IPS-20b (cell line): ENCODE results near the gene MCF2L2.
"Not testable (repeated sequence)": the region's sequence is repeated elsewhere in the genome, so short reads cannot be mapped to it uniquely, and the experiment has no call there.

ENCODE experiments used
- H3K27ac ChIP-seq: one replicate; pipeline ENCODE4 v1.5.1; 2013; ENCODE audit warnings: low read length
- H3K27me3 ChIP-seq: 2 replicates; pipeline ENCODE4 v1.6.1; 2013; ENCODE audit warnings: mild to moderate bottlenecking, low read length, inconsistent platforms; ENCODE audit not compliant: insufficient read depth
- H3K36me3 ChIP-seq: 2 replicates; pipeline ENCODE4 v1.6.1; 2013; ENCODE audit warnings: low read depth, mild to moderate bottlenecking, inconsistent platforms, low read length, moderate library complexity; ENCODE audit not compliant: insufficient read depth
- H3K4me1 ChIP-seq: 2 replicates; pipeline ENCODE4 v1.6.1; 2013; ENCODE audit warnings: mild to moderate bottlenecking, control low read depth, inconsistent platforms, low read length, moderate library complexity; ENCODE audit not compliant: insufficient read depth
- H3K4me3 ChIP-seq: 2 replicates; pipeline ENCODE4 v1.5.1; 2013; ENCODE audit warnings: mild to moderate bottlenecking, low read length, inconsistent platforms
- H3K9ac ChIP-seq: 2 replicates; pipeline ENCODE4 v1.6.1; 2013; ENCODE audit warnings: low read depth, mild to moderate bottlenecking, inconsistent platforms, low read length, moderate library complexity
- H3K9me3 ChIP-seq: 2 replicates; pipeline ENCODE4 v1.6.1; 2013; ENCODE audit warnings: mild to moderate bottlenecking, low read depth, low read length, inconsistent platforms; ENCODE audit not compliant: insufficient read depth

The MCF2L2 gene

DNA sequence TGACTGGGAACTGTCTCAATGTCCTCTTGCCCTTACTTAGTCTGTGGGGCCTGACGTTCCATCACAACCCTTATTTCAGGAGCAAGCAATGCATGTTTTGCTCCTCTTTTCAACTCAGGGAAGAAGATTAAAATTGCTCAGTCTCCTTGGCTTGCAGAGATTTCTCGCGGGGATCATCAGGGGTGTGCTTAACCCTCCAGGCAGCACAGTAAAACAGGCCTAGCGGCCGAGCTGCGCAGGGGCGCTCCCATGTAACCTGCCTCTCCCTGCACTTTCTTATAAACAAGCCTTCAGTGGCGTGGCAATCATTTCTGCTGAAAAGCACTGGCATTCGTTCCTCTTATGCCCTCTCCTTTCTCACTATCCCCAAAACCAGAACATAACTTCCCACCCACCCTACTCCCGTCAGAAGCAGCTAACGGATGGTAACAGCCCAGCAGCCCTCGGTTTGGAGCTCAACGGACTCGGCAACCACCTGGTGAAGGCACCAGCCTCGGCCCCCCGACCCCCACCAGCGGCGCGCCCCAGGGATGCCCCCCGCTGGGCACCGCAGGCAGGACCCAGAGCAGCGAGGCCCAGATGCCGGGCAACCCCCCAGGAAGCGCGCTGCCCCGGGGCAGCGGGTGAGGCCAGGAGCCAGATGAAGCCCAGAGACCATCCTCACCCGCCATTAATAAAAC is 1.1 kb downstream of the MCF2L2 start:
- H3K9ac ChIP-seq = peak overlapping the region; percentile 65; the same call in 1 of the 2 replicates

GRCh38 chr3:183418807-183419206 is 9.6 kb downstream of the MCF2L2 start:
- H3K36me3 ChIP-seq, H3K9ac ChIP-seq, H3K27ac ChIP-seq, H3K4me1 ChIP-seq, H3K27me3 ChIP-seq, H3K4me3 ChIP-seq: not testable (repeated sequence)
- H3K9me3 ChIP-seq = peaks cover 20% of the 10 kb centered on the region

More for the DNA sequence above, 1.1 kb downstream of the MCF2L2 start:
- no peak overlapping the region for H3K27ac ChIP-seq
- peak overlapping the region; percentile 95 for H3K4me3 ChIP-seq
- no peaks in the 10 kb centered on the region for H3K9me3 ChIP-seq
- H3K36me3 ChIP-seq = no peaks in the 10 kb centered on the region
- peaks cover 4% of the 10 kb centered on the region; the same call in 1 of the 2 replicates for H3K4me1 ChIP-seq
- peaks cover 33% of the 10 kb centered on the region for H3K27me3 ChIP-seq

- peaks cover 4% of the 10 kb centered on the region for H3K4me1 ChIP-seq
- no peaks in the 10 kb centered on the region for H3K9me3 ChIP-seq
- H3K36me3 ChIP-seq = no peaks in the 10 kb centered on the region
- no peak overlapping the region for H3K27ac ChIP-seq
- no peak overlapping the region for H3K4me3 ChIP-seq
- no peak overlapping the region for H3K9ac ChIP-seq
- H3K27me3 ChIP-seq = no peaks in the 10 kb centered on the region
These were observed 17.1 kb downstream of the MCF2L2 start for GRCh38 chr3:183411216-183411922.

DNA sequence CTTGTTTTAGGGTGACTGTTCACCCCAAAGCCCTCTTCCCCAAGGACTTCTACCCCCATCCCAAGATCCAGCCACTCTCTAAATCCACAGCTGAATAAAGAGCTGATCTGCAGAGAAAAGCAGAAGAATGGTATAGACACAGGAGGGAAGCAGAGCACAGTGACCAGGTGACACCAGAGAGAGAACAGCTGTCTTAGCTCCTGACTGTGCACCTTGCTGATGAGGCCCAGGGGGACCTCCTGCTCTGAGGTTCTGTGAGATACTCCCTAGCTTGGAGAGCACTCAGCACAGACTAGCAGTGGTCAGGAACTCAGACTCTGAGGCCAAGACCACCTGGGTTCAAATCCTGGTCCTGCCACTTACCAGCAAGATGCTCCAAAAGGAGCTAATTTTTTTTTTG is 17.7 kb downstream of the MCF2L2 start:
- H3K27me3 ChIP-seq = no peaks in the 10 kb centered on the region
- H3K9ac ChIP-seq = no peak overlapping the region
- H3K9me3 ChIP-seq = no peaks in the 10 kb centered on the region
- H3K4me1 ChIP-seq = peaks cover 4% of the 10 kb centered on the region
- no peak overlapping the region for H3K4me3 ChIP-seq
- no peak overlapping the region for H3K27ac ChIP-seq
- no peaks in the 10 kb centered on the region for H3K36me3 ChIP-seq

GRCh38 chr3:183410280-183410679 is 18.1 kb downstream of the MCF2L2 start:
- Histone ChIP-seq H3K36me3 (no peaks in the 10 kb centered on the region), H3K27me3 (no peaks in the 10 kb centered on the region), H3K27ac (no peak overlapping the region), H3K4me1 (peaks cover 4% of the 10 kb centered on the region), H3K9me3 (no peaks in the 10 kb centered on the region), H3K9ac (no peak overlapping the region), H3K4me3 (no peak overlapping the region)

GRCh38 chr3:183409219-183409618 is 19.2 kb downstream of the MCF2L2 start:
- Histone ChIP-seq H3K9ac (no peak overlapping the region), H3K27me3 (no peaks in the 10 kb centered on the region), H3K36me3 (no peaks in the 10 kb centered on the region), H3K9me3 (no peaks in the 10 kb centered on the region), H3K4me3 (no peak overlapping the region), H3K4me1 (peaks cover 4% of the 10 kb centered on the region), H3K27ac (no peak overlapping the region)

DNA sequence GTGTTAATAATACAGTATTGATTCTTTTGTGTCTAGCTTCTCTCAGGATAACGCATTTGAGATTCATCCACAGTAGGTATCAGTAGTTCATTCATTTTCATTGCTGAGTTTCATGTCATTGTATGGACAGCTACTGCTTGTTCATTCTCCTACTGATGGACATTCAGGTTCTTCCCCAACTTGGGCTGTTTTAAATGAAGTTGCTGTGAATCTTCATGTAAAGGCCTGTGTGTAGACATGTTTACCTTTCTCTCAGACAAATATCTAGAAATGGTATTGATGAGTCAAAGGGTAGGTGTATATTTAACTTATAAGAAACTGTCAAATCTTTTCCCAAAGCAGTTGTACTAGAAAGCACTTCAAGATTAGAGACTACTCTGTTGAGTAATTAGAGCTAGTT is 26.7 kb downstream of the MCF2L2 start:
- no peak overlapping the region for H3K27ac ChIP-seq
- no peaks in the 10 kb centered on the region for H3K4me1 ChIP-seq
- no peak overlapping the region for H3K4me3 ChIP-seq
- no peaks in the 10 kb centered on the region for H3K9me3 ChIP-seq
- no peaks in the 10 kb centered on the region for H3K36me3 ChIP-seq
- H3K27me3 ChIP-seq = no peaks in the 10 kb centered on the region
- no peak overlapping the region for H3K9ac ChIP-seq

DNA sequence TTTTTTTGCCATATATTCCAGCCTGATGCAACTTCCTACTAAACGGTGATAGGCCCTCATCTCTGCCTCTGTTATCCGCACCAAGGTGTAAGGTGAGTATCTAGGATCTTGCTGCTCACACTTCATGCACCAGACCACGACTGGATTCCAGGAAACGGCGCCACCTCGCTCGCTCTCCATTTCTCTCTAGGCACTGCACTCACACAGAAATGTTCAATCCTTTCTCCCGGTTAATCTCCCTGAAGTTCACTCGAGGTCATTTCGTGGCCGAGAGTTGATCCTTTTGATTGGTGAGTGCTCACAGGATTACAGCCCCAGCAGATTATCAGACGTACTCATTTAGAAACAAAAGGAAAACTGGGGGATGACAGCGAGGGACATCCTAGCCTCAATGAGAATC is 28.1 kb downstream of the MCF2L2 start:
- no peaks in the 10 kb centered on the region for H3K4me1 ChIP-seq
- no peaks in the 10 kb centered on the region for H3K36me3 ChIP-seq
- H3K9ac ChIP-seq = no peak overlapping the region
- H3K27me3 ChIP-seq = no peaks in the 10 kb centered on the region
- H3K9me3 ChIP-seq = no peaks in the 10 kb centered on the region
- H3K4me3 ChIP-seq = no peak overlapping the region
- H3K27ac ChIP-seq = no peak overlapping the region

DNA sequence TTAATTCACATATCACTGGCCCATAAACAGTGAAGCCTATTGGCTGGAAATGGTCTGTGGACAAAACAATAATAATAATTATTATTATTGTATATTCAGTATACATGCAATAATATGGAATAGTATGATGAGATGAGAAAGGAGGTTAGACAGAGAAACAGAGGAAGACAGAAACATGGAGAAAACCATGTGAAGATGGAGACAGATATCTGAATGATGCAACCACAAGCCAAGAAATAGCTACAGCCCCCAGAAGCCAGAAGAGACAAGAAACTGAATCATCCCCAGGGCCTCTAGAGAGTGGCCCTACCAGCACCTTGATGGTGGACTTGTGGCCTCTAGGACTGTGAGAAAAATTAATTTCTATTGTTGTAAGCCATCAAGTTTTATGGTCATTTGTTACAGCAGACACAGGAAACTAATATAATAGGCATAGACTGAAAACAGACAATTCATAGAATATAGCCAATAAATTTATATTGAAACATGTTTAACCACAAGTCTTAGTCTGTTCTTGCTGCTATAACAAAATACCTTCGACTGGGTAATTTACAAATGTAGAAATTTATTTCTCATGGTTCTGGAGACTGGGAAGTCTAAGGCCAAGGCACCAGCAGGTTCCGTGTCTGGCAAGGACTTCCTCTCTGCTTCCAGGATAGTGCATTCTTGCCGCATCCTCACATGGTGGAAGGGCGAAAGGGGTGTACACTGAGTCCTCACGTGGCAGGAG is 31.6 kb downstream of the MCF2L2 start:
- Histone ChIP-seq H3K4me3 (no peak overlapping the region), H3K27me3 (no peaks in the 10 kb centered on the region), H3K9me3 (no peaks in the 10 kb centered on the region), H3K4me1 (peaks cover 8% of the 10 kb centered on the region), H3K27ac (no peak overlapping the region), H3K9ac (no peak overlapping the region), H3K36me3 (no peaks in the 10 kb centered on the region)

DNA sequence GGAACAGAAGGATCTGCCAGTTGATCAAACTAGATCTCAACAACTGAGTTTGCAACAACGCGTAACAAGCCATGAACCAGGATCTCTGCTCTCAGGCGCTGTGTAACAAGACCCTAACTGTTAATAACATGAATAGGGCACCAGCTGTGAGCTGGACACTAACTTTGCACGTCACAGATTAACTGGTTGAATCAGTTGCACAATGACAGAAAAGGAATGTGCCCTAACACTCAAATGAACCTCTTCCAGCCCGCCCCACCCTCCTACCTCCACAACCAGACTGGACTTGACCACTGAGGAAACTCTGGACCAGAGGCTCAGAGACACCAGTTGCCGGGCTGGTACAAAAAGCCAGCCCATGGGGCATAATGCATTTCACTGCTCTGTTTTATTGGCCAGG is 34.3 kb downstream of the MCF2L2 start:
- no peaks in the 10 kb centered on the region for H3K27me3 ChIP-seq
- no peaks in the 10 kb centered on the region for H3K9me3 ChIP-seq
- H3K27ac ChIP-seq = no peak overlapping the region
- H3K9ac ChIP-seq = no peak overlapping the region
- H3K4me3 ChIP-seq = no peak overlapping the region
- peaks cover 12% of the 10 kb centered on the region for H3K4me1 ChIP-seq
- H3K36me3 ChIP-seq = no peaks in the 10 kb centered on the region

DNA sequence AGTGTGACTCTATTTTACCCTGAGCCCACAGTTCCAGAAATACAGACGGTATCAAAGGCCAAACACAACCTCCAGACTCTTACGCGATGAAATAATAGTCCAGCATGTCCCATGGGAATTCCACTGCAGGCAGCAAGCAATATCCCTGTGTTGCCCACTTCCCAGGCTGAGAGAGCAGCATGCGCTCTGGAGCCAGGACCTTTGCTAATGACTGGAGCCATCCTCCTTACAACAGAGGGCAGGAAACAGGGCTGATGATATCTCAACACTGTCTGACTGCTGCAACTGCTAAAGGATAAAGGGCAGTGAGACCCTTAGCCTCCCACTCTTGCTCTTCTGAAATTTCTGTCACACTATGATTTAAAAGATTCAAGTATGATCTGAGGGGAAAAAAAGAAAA is 34.8 kb downstream of the MCF2L2 start:
- H3K9me3 ChIP-seq = no peaks in the 10 kb centered on the region
- H3K4me3 ChIP-seq = no peak overlapping the region
- H3K27me3 ChIP-seq = no peaks in the 10 kb centered on the region
- no peak overlapping the region for H3K27ac ChIP-seq
- no peaks in the 10 kb centered on the region for H3K36me3 ChIP-seq
- no peak overlapping the region for H3K9ac ChIP-seq
- H3K4me1 ChIP-seq = peaks cover 12% of the 10 kb centered on the region
